Endothelial cell of umbilical vein (primary cell): ENCODE results near the gene SPACA7. TPM values are rescaled to one million over a fixed set of nuclear protein-coding genes. Genes with fewer than 3 reads are reported as not detected.

Experiments
- BruUV-seq: library from RNA; stranded (reverse); fragments of 400-500 nt; replicated peaks from 2 replicates; lab custom pipeline; 2021; lab: Mats Ljungman, UMichigan
- CTCF ChIA-PET: fragments of 300-600, 350-600 bp; sonication (Branson Sonifier 250); formaldehyde crosslinking; loops from one replicate; lab custom pipeline; 2021; ENCODE audit warnings: antibody characterized with exemption, inconsistent platforms; lab: Charles Lee
- POLR2A ChIA-PET: fragments of 300-600, 350-600 bp; sonication (Branson Sonifier 250); formaldehyde crosslinking; loops from one replicate; lab custom pipeline; 2021; ENCODE audit warnings: antibody characterized with exemption, inconsistent platforms; lab: Charles Lee
- DNase-seq: peaks from one replicate; pipeline ENCODE4 v3.0.0-alpha.2; 2011; ENCODE audit warnings: low read depth, low spot score
- FAIRE-seq: peaks from 2 replicates; lab custom pipeline; 2011; peaks lifted over from hg19 to GRCh38; lab: Jason Lieb, UNC
- H2AFZ ChIP-seq: 2 replicates; pipeline ENCODE4 v1.6.0; 2012; ENCODE audit warnings: low read depth, low read length, control low read depth, inconsistent platforms
- H3K27ac ChIP-seq: 2 replicates; pipeline ENCODE4 v1.5.1; 2011; ENCODE audit warnings: low read depth, mild to moderate bottlenecking, control low read depth, low read length, moderate library complexity; ENCODE audit not compliant: insufficient read depth
- H3K27me3 ChIP-seq, 2 experiments: 2 replicates each; pipeline versions ENCODE4 v1.6.0 to v1.6.1; 2011; ENCODE audit warnings: low read length in 2 of 2, mixed read lengths in 1 of 2; ENCODE audit not compliant: control insufficient read depth in 2 of 2, insufficient read depth in 2 of 2
- H3K36me3 ChIP-seq, 2 experiments: 2 replicates in 1 of 2; 3 replicates in 1 of 2; pipeline ENCODE4 v1.5.1; 2011; ENCODE audit warnings: low read length in 2 of 2, mild to moderate bottlenecking in 1 of 2, moderate library complexity in 1 of 2; ENCODE audit not compliant: control insufficient read depth in 2 of 2, insufficient read depth in 2 of 2; ENCODE audit errors: extremely low read depth in 1 of 2
- H3K4me1 ChIP-seq: 3 replicates; pipeline ENCODE4 v1.5.1; 2011; ENCODE audit warnings: mild to moderate bottlenecking, low read length; ENCODE audit not compliant: control insufficient read depth, insufficient read depth; ENCODE audit errors: extremely low read depth
- H3K4me2 ChIP-seq: 2 replicates; pipeline ENCODE4 v1.6.1; 2011; ENCODE audit warnings: low read length, control low read depth, mixed read lengths; ENCODE audit not compliant: insufficient read depth
- H3K4me3 ChIP-seq, 3 experiments: fragments of 200-600 bp in 1 of 3; sonication (generic), shearing (Covaris generic) in 1 of 3; replicated peaks in 1 of 3; 2 replicates each; pipeline ENCODE4 v1.5.1; 2011 to 2016; ENCODE audit warnings: control low read depth in 3 of 3, low read length in 3 of 3, mild to moderate bottlenecking in 2 of 3, inconsistent platforms in 1 of 3, low read depth in 1 of 3, moderate library complexity in 1 of 3; ENCODE audit not compliant: insufficient read depth in 1 of 3
- H3K79me2 ChIP-seq: 2 replicates; pipeline ENCODE4 v1.6.0; 2012; ENCODE audit warnings: low read length, inconsistent platforms; ENCODE audit not compliant: control insufficient read depth, insufficient read depth
- H3K9ac ChIP-seq: replicated peaks from 2 replicates; pipeline ENCODE3; 2011; ENCODE audit warnings: low read length, control low read depth; ENCODE audit not compliant: insufficient read depth; ENCODE audit errors: extremely low read depth
- H3K9me1 ChIP-seq: replicated peaks from 3 replicates; pipeline ENCODE4 v1.6.0; 2011; ENCODE audit warnings: mild to moderate bottlenecking, low read length; ENCODE audit not compliant: control insufficient read depth, insufficient read depth; ENCODE audit errors: extremely low read depth
- H3K9me3 ChIP-seq: replicated peaks from 2 replicates; pipeline ENCODE4 v1.5.1; 2012; ENCODE audit warnings: low read length, inconsistent platforms; ENCODE audit not compliant: control insufficient read depth, insufficient read depth
- H4K20me1 ChIP-seq: replicated peaks from 2 replicates; pipeline ENCODE3; 2011; ENCODE audit warnings: mild to moderate bottlenecking, low read length; ENCODE audit not compliant: control insufficient read depth, insufficient read depth; ENCODE audit errors: extremely low read depth
- CTCF ChIP-seq, 2 donors: IDR thresholded peaks; 1 replicate in 1 of 2; 2 replicates in 1 of 2; pipeline ENCODE4 v1.5.1; 2011; ENCODE audit warnings: low read length in 2 of 2, mild to moderate bottlenecking in 2 of 2, moderate library complexity in 2 of 2, control low read depth in 1 of 2, inconsistent platforms in 1 of 2, low read depth in 1 of 2; ENCODE audit not compliant: insufficient read depth in 1 of 2; ENCODE audit errors: extremely low read depth in 1 of 2
- EZH2 ChIP-seq: IDR thresholded peaks from 2 replicates; pipeline ENCODE4 v1.6.1; 2012; ENCODE audit warnings: borderline replicate concordance, low read depth, mild to moderate bottlenecking, moderate library complexity, low read length, inconsistent platforms; ENCODE audit not compliant: severe bottlenecking
- FOS ChIP-seq: IDR thresholded peaks from 2 replicates; pipeline ENCODE4 v1.6.1; 2011; ENCODE audit warnings: mild to moderate bottlenecking, low read length, moderate library complexity, borderline replicate concordance; ENCODE audit not compliant: insufficient read depth
- GATA2 ChIP-seq: IDR thresholded peaks from 2 replicates; pipeline ENCODE4 v1.7.0; 2011; ENCODE audit warnings: low read depth, mild to moderate bottlenecking, moderate library complexity, mixed read lengths, low read length; ENCODE audit not compliant: insufficient read length, insufficient read depth
- JUN ChIP-seq: IDR thresholded peaks from 2 replicates; pipeline ENCODE4 v1.6.1; 2011; ENCODE audit warnings: borderline replicate concordance, low read depth; ENCODE audit not compliant: insufficient read length, insufficient read depth
- MAX ChIP-seq: IDR thresholded peaks from 2 replicates; pipeline ENCODE4 v1.6.1; 2011; ENCODE audit not compliant: insufficient read depth, insufficient read length
- MYC ChIP-seq: IDR thresholded peaks from one replicate; pipeline ENCODE4 v1.6.1; 2011; ENCODE audit warnings: mild to moderate bottlenecking, low read depth, low read length
- POLR2A ChIP-seq: IDR thresholded peaks from 2 replicates; pipeline ENCODE4 v1.6.1; 2012; ENCODE audit warnings: low read depth, mild to moderate bottlenecking, control low read depth, low read length
- POLR2AphosphoS5 ChIP-seq: IDR thresholded peaks from 2 replicates; pipeline ENCODE4 v1.6.1; 2012; ENCODE audit warnings: low read depth, mild to moderate bottlenecking, control low read depth, low read length, moderate library complexity; ENCODE audit not compliant: insufficient read depth
- dilution Hi-C: fragments of 300-500 bp; cut with MboI; formaldehyde crosslinking; loops from one replicate; pipeline ENCODE4 v1.15.0; 2019; ENCODE audit warnings: low sequenced_read_pairs; ENCODE audit not compliant: extremely low pct_ligation_motif_present
- intact Hi-C: fragments of 100-400 bp; cut with micrococcal nuclease; formaldehyde crosslinking; loops from one replicate; pipeline ENCODE4 v1.10.0; 2022
- polyA plus RNA-seq, 4 experiments: library from polyadenylated mRNA; depleted of rRNA in 3 of 4; stranded (reverse) in 3 of 4; unstranded in 1 of 4; fragments of >200 nt; gene quantifications; 2 replicates each; pipeline versions ENCODE4 v1.2.1 to v1.2.3, GENCODE V29; 2011 to 2012; ENCODE audit warnings: missing spikeins in 1 of 4
- total RNA-seq: library from RNA; stranded (reverse); gene quantifications from 2 replicates; pipeline ENCODE4 v1.2.3, GENCODE V29; 2021

SPACA7 gene
- total and polyA plus RNA-seq, 2 donors (not counting 3 experiments of a cell fraction or from before 2014, with no cell fraction given) = not detected

GRCh38 chr13:112452380-112453206 lies 76.4 kb downstream of the SPACA7 start:
- no peaks in the 10 kb centered on the region for H3K9me3 ChIP-seq
- CTCF ChIA-PET = interaction anchor here (0.6 kb wide), 1 partner anchor 20 kb away, joined by 3 read pairs; no protein-coding TSS in a partner anchor
- DNase-seq (no peak), FAIRE-seq (no peak)
- H4K20me1 ChIP-seq = no peaks in the 10 kb centered on the region
- H3K27ac ChIP-seq = no peak overlapping the region
- no peaks in the 10 kb centered on the region for H3K36me3 ChIP-seq
- no peak overlapping the region for H3K4me2 ChIP-seq
- H3K9ac ChIP-seq = no peak overlapping the region
- no TSS peak for BruUV-seq
- POLR2A ChIA-PET = no interaction called here
- no peaks in the 10 kb centered on the region for H3K9me1 ChIP-seq
- H3K27me3 ChIP-seq = no peaks in the 10 kb centered on the region
- no peak for TF ChIP-seq POLR2A
- no peak for TF ChIP-seq CTCF (IDR thresholded peaks at IDR 0.05; ENCODE audit: extremely low read depth in 1 of 2, insufficient read depth in 1 of 2, low read depth in 1 of 2, low read length in 2 of 2)
- TF ChIP-seq MAX = no peak
- TF ChIP-seq EZH2 = no peak
- no peak for TF ChIP-seq GATA2
- TF ChIP-seq POLR2AphosphoS5 = no peak
- TF ChIP-seq FOS = no peak
- TF ChIP-seq MYC = no peak
- no peak for TF ChIP-seq JUN
- no peak overlapping the region for H3K4me3 ChIP-seq
- H3K4me1 ChIP-seq = no peaks in the 10 kb centered on the region
- dilution Hi-C loops = no loop called here
- intact Hi-C loops = no loop called here
- no peak overlapping the region for H2AFZ ChIP-seq
- H3K79me2 ChIP-seq = no peaks in the 10 kb centered on the region
